ENCODE measurements around the gene SSR4.
A peak's percentile ranks its signal among the peaks of the same experiment; 100 is the strongest.
"Not testable (repeated sequence)": the region's sequence is repeated elsewhere in the genome, so short reads cannot be mapped to it uniquely, and the experiment has no call there.

SSR4 gene

GRCh38 chrX:153805436-153805835 is 11.0 kb downstream of the SSR4 start:
- DNase-seq (ENCODE audit: low spot score), result no peak

GRCh38 chrX:153806999-153807575 is 12.6 kb downstream of the SSR4 start:
- no peak for DNase-seq (ENCODE audit: low spot score)

GRCh38 chrX:153807976-153808375 is 13.5 kb downstream of the SSR4 start:
- no peak for DNase-seq (ENCODE audit: low spot score)

- DNase-seq (ENCODE audit: low spot score), result no peak
These were observed 17.8 kb downstream of the SSR4 start for GRCh38 chrX:153812220-153812619.

- no peak for DNase-seq (ENCODE audit: low spot score)
These were observed 18.7 kb downstream of the SSR4 start for GRCh38 chrX:153813161-153813560.

- DNase-seq (ENCODE audit: low spot score), result no peak
These were observed 20.3 kb downstream of the SSR4 start for GRCh38 chrX:153814591-153815315.

- DNase-seq (ENCODE audit: low spot score), result no peak
These were observed 22.6 kb downstream of the SSR4 start for GRCh38 chrX:153816831-153817690.

GRCh38 chrX:153818064-153818463 is 23.6 kb downstream of the SSR4 start:
- not testable (repeated sequence) for DNase-seq (ENCODE audit: low spot score)

- peak; percentile 16 for DNase-seq (ENCODE audit: low spot score)
These were observed 24.3 kb downstream of the SSR4 start for GRCh38 chrX:153818571-153819383.

GRCh38 chrX:153819384-153820040 is 25.0 kb downstream of the SSR4 start:
- DNase-seq (ENCODE audit: low spot score), result no peak

GRCh38 chrX:153820601-153821000 is 26.1 kb downstream of the SSR4 start:
- no peak for DNase-seq (ENCODE audit: low spot score)

- DNase-seq (ENCODE audit: low spot score), result no peak
These were observed 26.6 kb downstream of the SSR4 start for GRCh38 chrX:153821066-153821465.

GRCh38 chrX:153824348-153824747 is 29.9 kb downstream of the SSR4 start:
- DNase-seq (ENCODE audit: low spot score), result no peak

GRCh38 chrX:153825042-153825441 is 30.6 kb downstream of the SSR4 start:
- no peak for DNase-seq (ENCODE audit: low spot score)

- no peak for DNase-seq (ENCODE audit: low spot score)
These were observed 32.5 kb downstream of the SSR4 start for GRCh38 chrX:153827016-153827415.

- no peak for DNase-seq (ENCODE audit: low spot score)
These were observed 33.4 kb downstream of the SSR4 start for GRCh38 chrX:153827903-153828302.

- DNase-seq (ENCODE audit: low spot score), result no peak
These were observed 33.8 kb downstream of the SSR4 start for GRCh38 chrX:153828308-153828707.

GRCh38 chrX:153828723-153829548 is 34.5 kb downstream of the SSR4 start:
- no peak for DNase-seq (ENCODE audit: low spot score)

GRCh38 chrX:153829549-153829798 is 35.0 kb downstream of the SSR4 start:
- no peak for DNase-seq (ENCODE audit: low spot score)

GRCh38 chrX:153829799-153830639 is 35.6 kb downstream of the SSR4 start, which contains the start of gene PDZD4:
Gene PDZD4 (minus strand): TSS chrX:153830544. CDS start chrX:153830298, 246 bp downstream.
- DNase-seq (ENCODE audit: low spot score), result no peak

All from kidney capillary endothelial cell (primary cell).